Bronchial epithelial cell (primary cell): Measurements from ENCODE around the gene CEP95. TPM values are rescaled to one million over a fixed set of nuclear protein-coding genes. Genes with fewer than 3 reads are reported as not detected.
"Not testable (repeated sequence)": the region's sequence is repeated elsewhere in the genome, so short reads cannot be mapped to it uniquely, and the experiment has no call there.

Source experiments
- DNase-seq: peaks from one replicate; pipeline ENCODE4 v3.0.0-alpha.2; 2010; ENCODE audit warnings: low read depth
- FAIRE-seq: peaks from 2 replicates; lab custom pipeline; 2011; peaks lifted over from hg19 to GRCh38; lab: Jason Lieb, UNC
- H3K27me3 ChIP-seq: 2 replicates; pipeline ENCODE4 v1.5.1; 2011; ENCODE audit warnings: low read length; ENCODE audit not compliant: control insufficient read depth, insufficient read depth
- H3K36me3 ChIP-seq: 2 replicates; pipeline ENCODE4 v1.5.1; 2011; ENCODE audit warnings: low read length; ENCODE audit not compliant: control insufficient read depth, insufficient read depth
- H3K4me3 ChIP-seq: 2 replicates; pipeline ENCODE4 v1.5.1; 2011; ENCODE audit warnings: mild to moderate bottlenecking, low read depth, low read length, control low read depth
- total RNA-seq: library from RNA; depleted of rRNA; stranded (reverse); fragments of >200 nt; gene quantifications from 2 replicates; pipeline ENCODE4 v1.2.1, GENCODE V29; 2014
- TF ChIP-seq, protein P1 (sequence below): IDR thresholded peaks from 2 replicates; pipeline ENCODE4 v1.5.1; 2011; ENCODE audit warnings: mild to moderate bottlenecking, moderate library complexity, low read length, control low read depth, inconsistent platforms; ENCODE audit not compliant: insufficient read depth, severe bottlenecking

Gene CEP95
- total RNA-seq, 1 donor from 2014 or later = 21.1 TPM

DNA sequence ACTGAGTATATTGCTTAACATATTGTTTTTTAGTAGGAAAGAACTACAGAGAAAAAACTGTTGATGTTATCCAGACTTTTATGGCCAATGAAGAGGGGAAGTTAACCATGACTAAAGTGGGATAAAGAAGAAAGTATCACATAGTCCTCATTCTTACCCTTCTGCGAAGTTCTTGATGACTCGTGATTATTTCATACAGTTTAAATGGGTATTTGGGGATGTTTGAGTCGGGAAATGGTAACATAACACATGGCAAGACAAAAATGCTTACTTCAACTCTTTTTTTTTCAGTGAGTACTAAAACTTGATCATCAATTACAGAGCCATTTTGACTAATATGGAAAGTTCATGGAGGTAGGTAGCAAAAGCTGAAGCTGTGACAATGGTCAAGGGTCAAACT is 14.8 kb upstream of the CEP95 start:
- H3K36me3 ChIP-seq = peaks cover 4% of the 10 kb centered on the region
- H3K27me3 ChIP-seq = no peaks in the 10 kb centered on the region
- TF ChIP-seq, protein P1, sequence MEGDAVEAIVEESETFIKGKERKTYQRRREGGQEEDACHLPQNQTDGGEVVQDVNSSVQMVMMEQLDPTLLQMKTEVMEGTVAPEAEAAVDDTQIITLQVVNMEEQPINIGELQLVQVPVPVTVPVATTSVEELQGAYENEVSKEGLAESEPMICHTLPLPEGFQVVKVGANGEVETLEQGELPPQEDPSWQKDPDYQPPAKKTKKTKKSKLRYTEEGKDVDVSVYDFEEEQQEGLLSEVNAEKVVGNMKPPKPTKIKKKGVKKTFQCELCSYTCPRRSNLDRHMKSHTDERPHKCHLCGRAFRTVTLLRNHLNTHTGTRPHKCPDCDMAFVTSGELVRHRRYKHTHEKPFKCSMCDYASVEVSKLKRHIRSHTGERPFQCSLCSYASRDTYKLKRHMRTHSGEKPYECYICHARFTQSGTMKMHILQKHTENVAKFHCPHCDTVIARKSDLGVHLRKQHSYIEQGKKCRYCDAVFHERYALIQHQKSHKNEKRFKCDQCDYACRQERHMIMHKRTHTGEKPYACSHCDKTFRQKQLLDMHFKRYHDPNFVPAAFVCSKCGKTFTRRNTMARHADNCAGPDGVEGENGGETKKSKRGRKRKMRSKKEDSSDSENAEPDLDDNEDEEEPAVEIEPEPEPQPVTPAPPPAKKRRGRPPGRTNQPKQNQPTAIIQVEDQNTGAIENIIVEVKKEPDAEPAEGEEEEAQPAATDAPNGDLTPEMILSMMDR = no peak
- FAIRE-seq (no peak), DNase-seq (peak; percentile 68)
- H3K4me3 ChIP-seq = no peak overlapping the region

DNA sequence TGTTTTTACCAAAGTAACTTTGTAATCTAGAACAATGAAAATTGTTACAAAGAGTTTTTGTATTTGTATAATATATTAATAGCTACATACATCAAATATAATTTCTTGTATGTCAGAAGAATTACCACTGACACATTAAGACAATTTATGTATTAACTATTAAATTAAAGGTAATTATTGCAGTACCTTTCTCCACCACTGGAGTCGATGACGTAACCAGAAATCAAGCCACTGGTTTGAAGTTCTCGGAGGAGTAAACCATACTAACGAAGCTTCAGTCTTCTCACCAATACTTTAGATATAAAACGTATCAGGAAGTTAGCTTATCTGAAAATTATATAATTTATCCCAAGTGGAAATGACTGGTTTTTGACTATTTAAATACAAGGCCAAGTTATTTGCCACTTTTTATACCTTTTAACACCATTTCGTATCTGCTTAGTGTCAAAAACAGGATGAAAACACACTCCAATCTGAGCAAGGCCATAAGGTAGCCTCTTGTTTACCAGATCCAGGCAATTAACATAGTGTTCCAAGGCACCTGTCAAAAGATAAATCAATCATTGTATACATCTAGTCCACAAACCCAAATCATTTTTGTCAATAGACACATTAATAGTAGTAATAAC is 14.2 kb upstream of the CEP95 start:
- FAIRE-seq (no peak), DNase-seq (peak; percentile 38)

DNA sequence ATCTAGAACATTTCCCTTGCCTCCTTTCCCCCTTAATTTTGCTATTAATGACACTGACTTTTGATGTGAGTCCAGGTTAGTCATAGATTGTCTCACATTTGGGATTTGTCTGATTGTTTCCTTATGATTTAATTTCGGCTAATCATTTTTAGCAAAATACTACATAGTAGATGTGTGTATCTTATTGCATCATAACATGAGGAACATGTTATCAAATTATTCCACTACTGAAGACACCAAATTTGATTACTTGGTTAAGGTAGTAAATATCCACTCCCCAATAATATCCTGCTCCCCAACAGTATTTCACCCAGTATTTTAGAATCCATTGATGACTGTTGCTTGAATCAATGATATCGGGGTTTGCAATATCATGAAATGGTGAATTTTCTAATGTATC is 12.7 kb upstream of the CEP95 start:
- TF ChIP-seq, protein P1 = no peak
- H3K4me3 ChIP-seq = no peak overlapping the region
- no peak for FAIRE-seq
- peaks cover 4% of the 10 kb centered on the region for H3K36me3 ChIP-seq
- no peak for DNase-seq
- H3K27me3 ChIP-seq = no peaks in the 10 kb centered on the region

More for the DNA sequence above, 14.2 kb upstream of the CEP95 start:
- H3K36me3 ChIP-seq = peaks cover 4% of the 10 kb centered on the region
- no peaks in the 10 kb centered on the region for H3K27me3 ChIP-seq
- TF ChIP-seq, protein P1 = peak; percentile 18
- no peak overlapping the region for H3K4me3 ChIP-seq

DNA sequence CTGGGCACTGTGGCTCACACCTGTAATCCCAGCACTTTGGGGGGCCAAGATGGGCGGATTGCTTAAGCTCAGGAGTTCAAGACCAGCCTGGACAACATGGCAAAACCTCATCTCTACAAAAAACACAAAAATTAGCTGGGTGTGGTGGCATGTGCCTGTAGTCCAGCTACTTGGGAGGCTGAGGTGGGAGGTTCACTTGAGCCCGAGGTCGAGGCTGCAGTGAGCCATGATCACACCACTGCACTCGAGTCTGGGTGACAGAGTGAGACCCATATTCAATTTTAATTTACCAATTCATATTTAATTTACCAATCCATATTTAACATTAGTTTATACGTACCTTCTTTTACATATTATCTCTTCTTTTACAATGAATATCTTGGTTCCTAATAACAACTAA is 11.5 kb upstream of the CEP95 start:
- not testable (repeated sequence) for H3K27me3 ChIP-seq, H3K4me3 ChIP-seq, FAIRE-seq, H3K36me3 ChIP-seq, DNase-seq

DNA sequence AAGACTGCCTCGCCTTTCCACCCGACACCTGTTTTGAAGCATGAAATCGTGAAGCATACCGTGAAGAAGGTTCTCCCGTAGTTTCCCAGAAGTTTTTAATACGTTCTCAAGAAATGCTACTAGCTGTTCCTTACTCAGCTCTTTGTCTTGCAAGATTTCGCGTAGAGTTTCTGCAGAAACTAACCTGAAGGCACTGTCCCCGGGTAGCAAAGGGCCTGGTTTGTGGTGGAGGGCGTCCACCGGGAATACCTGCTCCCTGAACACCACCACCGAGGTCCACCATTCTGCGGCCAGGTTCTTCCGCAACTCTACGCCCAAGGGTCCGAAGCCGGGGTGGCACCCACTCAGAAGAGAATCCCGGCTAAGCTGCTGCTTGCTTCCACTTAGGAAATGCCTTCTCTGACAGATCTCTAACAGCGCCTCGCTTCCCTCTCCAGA is 10.4 kb upstream of the CEP95 start:
- H3K4me3 ChIP-seq = peak overlapping the region; percentile 88
- TF ChIP-seq, protein P1 = no peak
- H3K36me3 ChIP-seq = peaks cover 11% of the 10 kb centered on the region
- FAIRE-seq = no peak
- no peaks in the 10 kb centered on the region for H3K27me3 ChIP-seq
- DNase-seq = no peak

DNA sequence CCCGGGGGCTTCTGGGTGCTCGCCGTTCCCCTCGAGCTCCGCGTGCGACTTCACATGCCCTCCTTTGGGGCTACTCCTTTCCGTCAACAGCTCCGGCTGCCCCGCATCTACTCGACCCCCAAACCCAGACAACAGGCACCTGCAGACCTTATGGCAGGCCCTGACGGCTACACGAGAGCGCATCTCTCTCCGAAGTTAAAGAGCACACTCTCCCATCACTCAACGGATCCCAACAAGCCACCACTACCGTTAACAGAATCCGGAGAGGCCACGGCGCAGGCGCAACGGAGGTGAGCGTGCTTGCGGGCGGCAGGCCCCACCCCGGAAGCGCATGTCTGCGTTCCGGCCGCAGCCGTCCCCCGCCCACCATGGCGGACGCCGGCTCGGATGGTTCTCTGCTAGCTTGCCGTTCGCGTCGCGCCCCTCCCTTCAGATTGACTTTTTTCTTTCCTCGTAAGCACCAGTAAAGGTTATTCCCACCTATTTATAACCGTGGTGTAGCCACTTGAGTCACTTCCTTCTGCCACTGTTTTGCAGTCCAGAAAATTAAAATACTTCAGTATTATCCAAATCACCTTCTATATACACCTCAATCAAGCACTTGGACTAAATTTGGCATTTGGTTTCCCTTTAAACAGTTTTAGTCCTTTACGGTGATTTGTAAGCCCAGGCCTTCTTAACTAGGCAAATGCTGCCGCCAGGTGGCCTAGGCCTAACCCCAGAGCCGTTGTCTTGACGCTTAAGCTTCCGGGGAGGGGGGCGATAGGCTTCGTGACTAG is 9.8 kb upstream of the CEP95 start, which contains the start of gene POLG2:
Gene POLG2, minus strand, starts transcription at position 269 of the 779 bp plus-strand sequence. Its CDS starts 86 bp downstream, at position 183.
- DNase-seq (peak; percentile 87), FAIRE-seq (no peak)
- Histone ChIP-seq H3K27me3 (no peaks in the 10 kb centered on the region), H3K4me3 (peak within 1 kb of the TSS; percentile 88), H3K36me3 (peaks cover 15% of the 10 kb centered on the region)
- TF ChIP-seq, protein P1 = peak; percentile 62
